AG08396 (cell line): ENCODE measurements around the gene EPOP.

Experiments used
- DNase-seq: peaks from one replicate; pipeline ENCODE4 v3.0.0; 2012; ENCODE audit warnings: low spot score, mixed read lengths

EPOP gene

DNA sequence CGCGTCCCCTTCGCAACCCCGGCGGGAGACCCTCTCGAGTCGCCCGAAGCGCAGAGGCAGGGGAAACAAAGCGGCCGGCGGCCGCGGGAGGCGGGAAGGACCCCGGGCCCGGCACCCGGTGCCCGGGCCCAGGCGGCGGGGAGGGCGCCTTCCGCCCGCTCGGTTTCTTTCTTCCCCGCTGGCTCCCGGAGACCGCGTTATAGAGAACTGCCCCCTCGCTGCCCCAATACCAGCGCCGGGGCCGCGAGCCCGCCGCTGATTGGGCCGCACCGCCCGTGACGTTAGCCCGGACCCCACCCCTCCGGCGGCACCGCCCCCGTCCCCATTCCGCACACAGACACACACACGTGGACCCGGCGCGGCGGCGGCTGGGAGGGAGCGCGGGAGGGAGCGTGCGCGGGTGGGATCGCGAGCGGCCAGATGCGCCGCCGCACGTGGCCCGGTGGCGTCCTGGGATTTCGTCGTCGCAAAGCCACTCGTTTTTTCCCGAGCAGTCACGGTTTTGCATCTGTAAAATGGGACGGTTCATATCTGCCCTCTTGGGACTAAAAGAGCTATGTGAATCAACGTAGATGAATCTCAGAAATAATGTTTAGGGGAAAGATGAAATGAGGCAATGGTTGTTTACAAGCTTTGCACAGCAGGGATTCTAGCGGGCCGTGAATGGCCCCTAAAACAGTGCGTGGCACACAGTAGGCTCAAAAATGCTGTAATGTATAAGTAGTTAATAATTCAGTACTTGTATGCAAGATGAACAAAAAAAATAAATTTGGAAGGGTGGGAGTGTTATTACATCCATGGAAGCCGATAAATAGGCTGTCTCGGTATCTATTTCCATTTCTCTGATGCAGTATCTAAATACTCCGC is at the start of gene EPOP:
Gene EPOP, minus strand, starts transcription at position 209 of the 867 bp plus-strand sequence. CDS start 462 bp downstream, outside the sequence.
- peak; percentile 96 for DNase-seq

DNA sequence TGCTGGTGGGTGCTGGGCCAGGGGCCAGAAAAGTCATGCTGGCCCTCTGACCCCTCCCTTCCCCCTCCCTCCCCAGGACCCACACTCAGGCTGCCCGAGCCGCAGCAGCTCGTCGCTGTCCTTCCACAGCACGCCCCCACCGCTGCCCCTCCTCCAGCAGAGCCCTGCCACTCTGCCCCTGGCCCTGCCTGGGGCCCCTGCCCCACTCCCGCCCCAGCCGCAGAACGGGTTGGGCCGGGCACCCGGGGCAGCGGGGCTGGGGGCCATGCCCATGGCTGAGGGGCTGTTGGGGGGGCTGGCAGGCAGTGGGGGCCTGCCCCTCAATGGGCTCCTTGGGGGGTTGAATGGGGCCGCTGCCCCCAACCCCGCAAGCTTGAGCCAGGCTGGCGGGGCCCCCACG is 47.0 kb upstream of the EPOP start:
- no peak for DNase-seq

DNA sequence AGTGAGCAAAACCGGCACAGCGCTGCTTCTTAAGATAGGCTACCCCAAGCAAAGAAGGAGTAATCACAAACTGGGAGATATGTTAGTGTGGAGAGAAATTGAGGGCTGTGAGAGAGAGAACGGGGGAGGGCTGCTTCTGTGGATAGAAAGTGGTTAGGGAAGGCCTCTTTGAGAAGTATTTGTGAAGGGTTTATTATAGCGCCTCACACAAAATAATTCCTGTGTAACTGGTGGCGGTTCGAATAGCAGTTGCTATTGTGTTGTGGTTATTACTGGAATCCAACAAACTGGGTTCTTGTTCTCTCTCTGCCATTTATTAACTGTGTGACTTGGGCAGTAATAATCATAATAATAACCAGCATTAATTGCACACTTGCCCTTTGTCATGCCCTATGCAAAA is 46.2 kb upstream of the EPOP start:
- DNase-seq, result no peak

DNA sequence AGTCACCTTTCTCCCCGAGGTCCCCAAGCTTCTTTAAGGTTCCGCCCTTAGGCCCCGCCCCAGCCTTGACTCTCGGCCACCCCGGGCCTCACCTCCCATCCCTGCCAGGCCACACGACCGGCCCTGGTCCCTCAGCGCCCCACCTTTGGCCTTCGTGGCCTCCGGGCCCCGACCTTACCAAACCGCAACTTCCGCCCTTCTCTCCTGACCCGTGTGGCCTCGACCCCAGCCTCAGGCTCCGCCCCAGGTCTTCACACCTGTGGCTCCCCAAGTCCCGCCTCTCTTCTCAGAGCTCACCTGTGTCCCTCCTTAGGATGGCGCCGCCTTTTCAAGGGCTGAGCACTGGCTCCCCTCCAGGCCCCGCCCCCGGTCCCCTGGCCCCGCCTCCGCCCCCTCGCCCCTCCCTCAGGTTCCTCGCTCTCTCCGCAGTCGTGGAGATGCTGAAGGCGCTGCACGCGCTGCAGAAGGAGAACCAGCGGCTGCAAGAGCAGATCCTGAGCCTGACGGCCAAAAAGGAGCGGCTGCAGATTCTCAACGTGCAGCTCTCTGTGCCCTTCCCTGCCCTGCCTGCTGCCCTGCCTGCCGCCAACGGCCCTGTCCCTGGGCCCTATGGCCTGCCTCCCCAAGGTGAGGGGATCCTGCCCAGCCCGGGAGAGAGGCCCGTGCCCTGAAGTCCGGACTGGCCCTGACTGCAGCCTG is 45.3 kb upstream of the EPOP start:
- DNase-seq, result no peak

DNA sequence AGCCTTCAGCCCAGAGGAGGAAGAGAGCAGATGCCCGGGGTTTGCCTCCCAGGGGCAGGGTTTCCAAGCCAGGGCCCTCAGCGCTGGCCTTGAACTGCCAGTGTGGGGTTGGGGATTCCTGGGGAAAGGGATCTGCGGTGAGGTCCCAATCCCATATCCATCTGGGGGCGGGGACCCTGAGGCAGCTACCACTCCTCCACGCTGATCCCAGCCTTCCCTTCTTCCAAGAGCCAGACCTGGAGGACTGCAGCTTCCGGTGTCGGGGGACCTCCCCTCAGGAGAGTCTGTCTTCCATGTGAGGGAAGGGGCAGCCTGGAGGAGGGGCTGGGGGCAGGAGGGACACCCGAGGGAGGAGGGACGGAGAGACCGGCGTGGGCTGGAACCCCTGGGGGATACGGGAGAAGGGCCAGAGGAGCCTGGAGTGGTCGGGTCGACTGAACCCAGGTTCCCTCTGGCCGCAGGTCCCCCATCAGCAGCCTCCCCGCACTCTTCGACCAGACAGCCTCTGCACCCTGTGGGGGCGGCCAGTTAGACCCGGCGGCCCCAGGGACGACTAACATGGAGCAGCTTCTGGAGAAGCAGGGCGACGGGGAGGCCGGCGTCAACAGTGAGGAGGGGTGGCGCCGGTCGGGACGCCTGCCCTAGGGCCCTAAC is 44.7 kb upstream of the EPOP start:
- DNase-seq, result no peak

DNA sequence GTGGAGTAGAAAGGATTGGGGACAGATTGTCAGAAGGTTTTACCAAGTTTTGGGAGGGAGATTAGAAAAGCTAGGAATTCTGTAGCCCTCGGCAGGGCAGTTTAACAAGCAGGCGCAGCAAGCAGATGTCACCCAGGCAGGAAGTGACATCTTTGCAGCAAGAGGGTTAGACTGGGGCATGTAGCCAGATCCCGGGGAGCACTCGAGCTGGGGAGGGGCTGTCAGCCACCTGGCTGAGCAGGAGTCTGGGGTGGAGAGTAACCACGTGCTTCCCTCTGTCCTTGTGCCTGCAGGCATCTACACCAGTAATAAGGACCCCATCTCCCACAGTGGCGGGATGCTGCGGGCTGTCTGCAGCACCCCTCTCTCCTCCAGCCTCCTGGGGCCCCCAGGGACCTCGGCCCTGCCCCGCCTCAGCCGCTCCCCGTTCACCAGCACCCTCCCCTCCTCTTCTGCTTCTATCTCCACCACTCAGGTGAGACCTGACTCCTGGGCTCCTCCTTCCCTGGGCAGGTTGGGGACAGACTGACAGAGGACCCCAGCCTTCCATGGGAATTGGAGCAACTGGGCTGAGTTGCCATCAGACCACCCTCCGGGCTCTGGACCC is 42.5 kb upstream of the EPOP start:
- no peak for DNase-seq

DNA sequence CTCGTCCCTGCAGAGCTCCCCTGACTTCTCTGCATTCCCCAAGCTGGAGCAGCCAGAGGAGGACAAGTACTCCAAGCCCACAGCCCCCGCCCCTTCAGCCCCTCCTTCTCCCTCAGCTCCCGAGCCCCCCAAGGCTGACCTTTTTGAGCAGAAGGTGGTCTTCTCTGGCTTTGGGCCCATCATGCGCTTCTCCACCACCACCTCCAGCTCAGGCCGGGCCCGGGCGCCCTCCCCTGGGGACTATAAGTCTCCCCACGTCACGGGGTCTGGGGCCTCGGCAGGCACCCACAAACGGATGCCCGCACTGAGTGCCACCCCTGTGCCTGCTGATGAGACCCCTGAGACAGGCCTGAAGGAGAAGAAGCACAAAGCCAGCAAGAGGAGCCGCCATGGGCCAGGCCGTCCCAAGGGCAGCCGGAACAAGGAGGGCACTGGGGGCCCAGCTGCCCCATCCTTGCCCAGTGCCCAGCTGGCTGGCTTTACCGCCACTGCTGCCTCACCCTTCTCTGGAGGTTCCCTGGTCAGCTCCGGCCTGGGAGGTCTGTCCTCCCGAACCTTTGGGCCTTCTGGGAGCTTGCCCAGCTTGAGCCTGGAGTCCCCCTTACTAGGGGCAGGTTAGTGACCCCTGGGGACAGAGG is 41.7 kb upstream of the EPOP start:
- no peak for DNase-seq

DNA sequence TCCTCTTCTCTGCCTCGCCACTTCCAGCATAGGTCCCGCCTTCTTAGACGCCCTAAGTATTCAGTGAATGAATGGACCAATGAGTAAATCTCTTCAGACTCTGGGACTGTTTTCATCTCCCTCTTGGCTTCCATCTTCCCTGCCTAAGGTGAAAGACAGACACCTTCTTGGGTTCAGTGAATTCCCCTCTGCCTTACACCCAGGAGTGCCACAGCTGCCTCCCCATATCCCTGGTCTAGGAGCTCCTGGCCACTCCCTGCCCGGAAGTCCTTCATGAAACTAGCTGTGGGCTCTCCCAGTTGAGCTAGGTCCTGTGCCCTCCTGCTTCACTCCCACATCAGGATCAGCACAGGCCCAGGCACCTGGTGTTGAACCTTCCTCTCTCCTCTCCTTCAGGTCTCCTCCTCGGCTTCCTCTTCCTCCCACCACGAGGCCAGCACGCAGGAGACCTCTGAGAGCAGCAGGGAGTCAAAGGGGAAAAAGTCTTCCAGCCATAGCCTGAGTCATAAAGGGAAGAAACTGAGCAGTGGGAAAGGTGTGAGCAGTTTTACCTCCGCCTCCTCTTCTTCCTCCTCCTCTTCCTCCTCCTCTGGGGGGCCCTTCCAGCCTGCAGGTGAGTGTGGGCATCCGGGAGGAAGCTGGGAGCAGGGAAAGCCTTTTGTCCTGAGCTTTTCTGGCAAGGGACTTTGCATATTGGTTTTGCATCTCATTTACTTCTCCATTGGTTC is 40.6 kb upstream of the EPOP start:
- DNase-seq, result no peak

DNA sequence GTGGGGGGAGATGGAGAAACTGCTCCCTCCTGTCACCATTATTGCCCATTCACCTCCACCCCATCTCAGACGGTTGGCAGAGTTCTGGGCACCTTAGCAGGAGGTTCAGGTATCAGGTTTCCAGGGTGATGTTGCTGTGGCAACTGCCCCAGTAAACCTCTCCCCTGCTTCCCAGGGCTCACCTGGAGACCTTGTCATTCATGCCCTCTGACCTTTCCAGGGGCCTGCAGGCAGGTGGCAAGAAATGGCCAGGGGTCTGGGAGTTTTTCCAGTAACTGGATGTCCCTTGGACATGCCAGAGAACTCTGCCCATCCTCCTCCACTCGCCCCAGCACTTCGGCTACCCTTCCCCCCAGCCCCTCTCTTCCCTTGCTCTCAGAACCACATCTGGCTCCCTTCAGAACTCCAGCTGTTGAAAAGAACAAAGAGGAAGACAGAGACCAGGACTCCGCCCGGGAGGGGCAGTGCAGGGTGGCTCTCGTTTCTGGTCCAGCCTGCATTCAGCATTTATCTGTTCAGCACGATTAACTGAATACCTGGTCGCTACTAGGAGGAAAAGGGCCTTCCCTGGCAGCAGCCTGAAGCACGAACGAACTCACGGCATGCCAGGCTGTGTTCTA is 38.8 kb upstream of the EPOP start:
- no peak for DNase-seq

DNA sequence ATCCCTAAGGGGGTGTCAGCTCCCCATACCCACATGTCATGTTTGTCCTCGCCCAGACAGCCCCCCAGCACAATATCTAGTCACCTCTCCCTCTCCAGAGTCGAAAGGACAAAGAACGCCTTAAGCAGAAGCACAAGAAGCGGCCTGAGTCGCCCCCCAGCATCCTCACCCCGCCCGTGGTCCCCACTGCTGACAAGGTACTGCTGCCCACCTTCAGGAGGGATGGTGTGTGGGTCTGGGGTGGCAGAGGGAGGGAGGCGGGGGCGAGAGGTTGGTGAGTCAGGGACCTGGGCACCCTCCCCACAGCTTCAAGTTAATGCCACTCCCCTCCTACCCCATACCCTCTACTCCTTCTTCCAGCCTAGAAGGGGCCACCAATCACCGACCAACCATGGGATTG is 37.8 kb upstream of the EPOP start:
- DNase-seq, result no peak

DNA sequence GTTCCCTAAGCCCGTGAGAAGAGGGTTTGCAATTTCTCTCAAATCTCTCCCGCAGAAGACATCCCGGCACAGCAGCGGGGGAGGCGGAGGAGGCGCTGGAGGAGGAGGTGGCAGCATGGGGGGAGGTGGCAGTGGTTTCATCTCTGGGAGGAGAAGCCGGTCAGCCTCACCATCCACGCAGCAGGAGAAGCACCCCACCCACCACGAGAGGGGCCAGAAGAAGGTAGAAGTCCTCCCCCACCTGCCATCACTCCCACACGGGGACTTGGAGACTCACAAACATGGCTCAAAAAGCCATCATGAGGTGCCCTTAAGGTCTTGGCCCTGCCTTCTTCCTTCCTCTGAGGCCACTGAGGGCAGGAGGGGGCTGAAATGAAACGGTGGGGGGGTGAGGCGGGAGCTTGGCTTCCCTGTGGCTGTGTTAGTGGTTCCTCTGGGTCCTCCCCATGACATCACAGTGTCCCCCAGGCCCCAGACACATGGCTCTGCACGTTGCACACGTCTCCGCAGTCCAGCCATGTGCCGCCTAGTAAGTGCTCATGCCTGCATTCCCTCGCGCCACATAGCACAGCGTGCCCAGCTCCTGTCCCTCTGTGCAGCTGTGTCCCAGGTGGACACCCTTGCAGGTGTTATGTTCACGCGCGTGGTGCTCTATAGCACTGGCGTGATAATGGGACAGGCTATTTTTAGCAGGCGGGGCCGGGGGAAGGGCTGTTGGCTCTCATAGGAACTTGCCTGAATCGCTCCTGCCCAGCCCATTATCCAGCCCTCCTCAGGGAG is 37.2 kb upstream of the EPOP start:
- no peak for DNase-seq

DNA sequence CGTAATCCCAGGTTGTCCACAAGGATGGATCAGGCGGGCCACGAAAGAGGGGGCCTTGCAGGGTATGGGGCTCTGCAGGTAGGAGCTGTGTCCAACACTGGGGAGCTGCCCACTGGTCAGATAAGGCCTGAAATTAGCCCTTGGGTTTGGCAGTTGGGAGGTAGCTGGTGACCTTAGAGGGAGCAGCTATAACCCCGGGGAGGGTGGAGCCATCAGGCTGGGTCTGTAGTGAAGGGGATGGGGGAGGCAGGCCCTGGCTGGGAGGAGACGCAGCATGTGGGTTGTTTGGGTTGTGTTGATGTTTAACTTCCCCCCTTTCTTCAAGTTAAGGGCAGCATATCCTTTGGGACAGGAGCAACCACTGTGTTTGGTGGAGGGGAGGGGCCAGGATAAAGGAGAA is 36.2 kb upstream of the EPOP start:
- no peak for DNase-seq

DNA sequence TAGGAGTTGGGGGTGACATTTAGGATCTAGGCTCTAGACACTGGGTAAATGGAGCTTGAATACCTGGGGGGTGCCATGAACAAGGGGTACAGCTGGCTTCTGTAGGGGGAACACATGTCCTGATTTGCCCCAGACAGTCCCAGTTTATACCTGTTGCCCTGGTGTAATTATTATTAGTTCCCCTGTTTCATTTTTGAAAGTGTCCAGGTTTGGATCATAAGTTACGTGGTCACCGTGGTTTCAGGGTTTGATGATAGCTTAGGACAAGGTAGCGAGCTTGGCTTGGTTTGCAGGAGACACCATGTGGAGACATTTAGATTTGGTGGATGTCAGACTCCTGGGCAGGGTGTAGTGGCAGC is 35.8 kb upstream of the EPOP start:
- DNase-seq, result no peak

DNA sequence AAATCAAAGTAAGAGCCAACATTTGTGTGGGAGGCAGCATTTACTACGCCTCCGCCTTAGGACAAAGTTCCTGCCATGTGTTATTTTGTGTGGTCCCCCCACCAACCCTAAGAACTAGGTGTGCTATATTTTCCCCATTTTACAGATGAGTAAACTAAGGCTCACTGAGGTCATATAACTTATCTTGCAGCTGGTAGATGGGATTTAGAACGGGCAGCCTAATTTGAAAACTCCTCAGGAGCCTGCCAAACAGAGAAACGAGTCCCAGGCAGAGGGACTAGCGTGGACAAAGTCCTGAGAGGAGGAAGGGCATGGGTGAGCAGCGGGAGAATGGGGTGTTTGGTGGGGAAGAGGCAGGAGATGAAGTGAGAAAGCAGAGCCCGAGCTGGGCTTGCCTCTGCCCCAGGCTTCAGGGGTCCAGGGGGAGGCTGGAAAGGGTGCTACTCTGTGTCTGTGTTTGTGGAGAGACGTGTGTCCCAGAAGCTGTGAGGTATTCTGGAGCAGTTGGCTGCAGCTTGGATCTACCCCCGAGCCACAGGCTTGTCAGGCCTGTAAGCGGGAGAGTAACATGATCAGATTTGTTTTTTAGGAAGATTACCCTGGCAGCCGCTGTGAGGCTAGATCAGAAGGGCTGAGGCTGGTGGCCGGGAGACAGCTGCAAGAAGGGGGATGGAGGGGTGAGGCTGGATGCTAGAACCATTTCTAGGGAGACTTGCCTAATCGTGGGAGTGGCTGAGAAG is 35.3 kb upstream of the EPOP start:
- no peak for DNase-seq

DNA sequence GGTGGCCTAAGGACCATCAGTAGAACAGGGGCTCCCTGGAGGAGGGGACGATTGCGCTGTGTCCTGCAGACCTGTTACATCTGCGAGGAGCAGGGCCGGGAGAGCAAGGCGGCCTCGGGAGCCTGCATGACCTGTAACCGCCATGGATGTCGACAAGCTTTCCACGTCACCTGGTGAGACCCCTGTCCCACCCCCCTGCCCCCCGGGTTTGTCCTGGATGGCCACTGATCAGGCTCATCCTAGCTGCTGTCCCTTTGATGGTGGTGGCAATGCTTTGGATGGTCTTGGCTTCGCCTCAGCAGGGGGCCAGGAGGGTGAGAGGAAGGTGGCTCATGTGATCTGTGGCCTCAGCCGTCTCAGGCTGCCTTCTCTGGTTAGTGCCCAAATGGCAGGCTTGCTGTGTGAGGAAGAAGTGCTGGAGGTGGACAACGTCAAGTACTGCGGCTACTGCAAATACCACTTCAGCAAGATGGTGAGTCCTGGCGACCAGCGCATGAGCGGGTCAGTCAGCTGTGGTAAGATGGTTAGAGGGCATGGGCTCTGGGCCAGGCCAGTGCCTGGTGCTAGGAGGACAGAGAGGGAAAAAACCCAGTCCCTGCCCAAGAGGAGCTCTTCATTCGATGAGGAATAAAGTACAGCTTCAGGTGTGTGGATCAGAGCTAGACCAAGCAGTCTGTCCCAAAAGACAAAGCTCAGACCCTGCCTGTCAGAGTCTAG is 34.5 kb upstream of the EPOP start:
- DNase-seq, result no peak

DNA sequence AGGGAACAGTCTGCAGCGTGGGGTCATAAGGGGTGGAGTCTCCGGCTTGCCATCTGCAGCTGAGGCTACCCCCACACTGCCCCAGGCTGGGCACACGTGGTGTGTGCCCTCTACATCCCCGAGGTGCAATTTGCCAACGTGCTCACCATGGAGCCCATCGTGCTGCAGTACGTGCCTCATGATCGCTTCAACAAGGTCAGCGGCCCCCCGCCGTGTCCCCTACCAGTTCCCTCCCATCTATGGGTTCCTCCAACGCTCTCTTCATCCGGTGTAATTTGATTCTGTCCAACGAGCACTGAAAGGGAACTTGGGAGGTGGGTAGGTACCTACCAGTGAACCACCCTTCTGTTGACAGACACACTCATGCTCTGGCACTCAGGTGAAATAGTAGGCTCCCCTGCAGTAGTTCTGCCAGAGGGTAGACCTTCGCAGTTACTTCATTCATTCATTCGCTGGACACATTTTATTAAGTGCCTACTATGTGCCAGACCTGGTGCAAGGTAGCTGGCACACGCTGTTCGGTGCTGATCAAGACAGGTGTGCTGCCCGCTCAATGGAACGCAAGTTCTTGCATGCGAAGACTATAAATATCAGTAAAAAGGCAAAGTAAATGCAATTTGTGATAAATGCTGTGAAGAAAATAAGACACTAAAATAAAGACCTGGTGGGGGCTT is 33.1 kb upstream of the EPOP start:
- DNase-seq, result no peak

DNA sequence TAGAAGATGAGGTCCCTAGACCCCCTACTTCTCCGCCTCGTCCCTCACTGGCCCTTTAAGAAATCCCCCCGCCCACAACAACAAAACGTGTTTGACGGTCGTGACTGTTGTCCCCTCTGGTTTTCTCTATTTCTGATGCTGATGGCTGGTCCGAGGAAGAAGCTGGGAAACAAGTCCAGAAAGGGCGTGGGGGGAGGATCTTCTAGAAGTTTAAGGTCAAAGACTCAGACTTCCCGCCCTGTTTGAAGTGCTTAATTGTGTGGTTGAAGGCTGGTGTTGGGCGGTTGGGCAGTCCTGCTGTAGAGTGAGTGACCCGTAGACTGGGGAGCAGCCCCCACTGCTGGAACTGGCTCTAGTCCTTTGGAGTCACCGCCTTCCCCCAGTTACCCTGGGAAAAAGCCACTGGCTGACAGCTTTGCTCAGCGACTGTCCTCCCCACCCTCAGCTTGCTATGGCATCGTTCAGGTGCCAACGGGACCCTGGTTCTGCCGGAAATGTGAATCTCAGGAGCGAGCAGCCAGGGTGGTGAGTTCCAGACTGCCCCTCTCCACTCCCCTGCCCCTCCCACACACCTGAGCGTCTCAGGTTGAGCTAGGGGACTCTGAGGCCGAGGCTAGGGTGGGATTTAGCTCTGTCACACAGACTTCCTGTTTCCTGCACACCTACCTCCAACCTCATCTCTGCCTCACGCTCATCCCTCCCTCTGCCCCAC is 31.9 kb upstream of the EPOP start:
- peak; percentile 36 for DNase-seq
